IPS-NIHi7 (cell line): ENCODE measurements around the gene TBC1D17.

Source experiments
- DNase-seq: peaks from one replicate; pipeline ENCODE4 v3.0.0; 2012; ENCODE audit warnings: mixed read lengths; ENCODE audit errors: extremely low spot score

Gene TBC1D17

DNA sequence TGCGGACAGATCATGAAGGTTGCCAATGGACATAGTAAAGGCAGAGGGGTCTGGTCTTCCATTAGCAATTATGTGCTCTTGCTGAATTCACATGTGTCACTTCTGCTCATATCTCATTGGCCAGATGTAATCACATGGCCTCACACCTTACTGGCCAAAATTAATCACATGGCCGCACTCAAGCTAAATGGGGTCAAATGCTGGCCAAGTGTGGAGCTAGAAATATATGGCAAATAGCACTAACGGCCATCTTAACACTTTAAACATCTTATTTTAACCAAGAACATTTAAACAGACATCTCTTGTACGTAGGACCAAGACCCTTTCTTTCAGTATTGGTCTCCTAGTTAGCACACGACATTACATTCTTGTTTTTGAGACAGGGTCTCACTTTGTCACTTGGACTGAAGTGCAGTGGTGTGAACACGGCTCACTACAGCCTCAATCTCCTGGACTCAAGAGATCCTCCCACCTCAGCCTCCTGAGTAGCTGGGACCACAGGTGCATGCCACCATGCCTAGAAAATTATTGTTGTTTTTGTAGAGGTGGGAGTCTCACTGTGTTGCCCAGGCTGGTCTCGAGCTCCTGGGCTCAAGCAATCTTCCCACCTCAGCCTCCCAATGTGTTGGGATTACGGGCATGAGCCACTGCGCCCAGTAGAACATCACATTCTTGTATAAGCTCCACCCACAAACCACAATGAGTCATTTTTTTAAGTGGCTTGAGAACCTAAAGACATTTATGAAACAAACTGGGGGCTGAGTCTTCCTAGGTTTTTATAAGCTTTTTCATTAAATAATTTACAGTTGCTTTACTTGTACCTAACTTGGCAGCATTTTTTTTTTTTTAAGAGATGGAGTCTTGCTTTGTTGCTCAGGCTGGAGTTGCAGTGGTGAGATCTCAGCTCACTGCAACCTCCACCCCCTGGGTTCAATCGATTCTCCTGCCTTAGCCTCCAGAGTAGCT lies 29.5 kb upstream of the TBC1D17 start:
- no peak for DNase-seq

DNA sequence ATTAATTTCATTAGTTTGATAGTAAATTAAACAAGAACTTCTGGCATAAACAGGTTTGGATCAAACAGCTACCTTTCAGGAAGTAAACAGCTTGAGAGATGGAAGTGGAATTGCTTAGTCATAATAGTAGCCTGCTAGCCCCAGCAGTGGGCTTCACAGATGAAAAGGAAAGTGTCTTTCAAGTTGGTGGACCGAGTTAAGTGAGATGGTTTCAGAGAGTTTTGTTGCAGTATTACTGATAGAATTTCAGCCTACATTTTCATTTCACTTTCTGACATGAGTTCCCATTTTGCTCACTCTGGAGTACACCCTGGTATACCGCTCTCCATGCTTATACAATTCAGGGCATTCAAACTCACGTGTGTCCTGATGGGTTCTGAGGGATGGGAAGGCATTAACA lies 28.6 kb upstream of the TBC1D17 start:
- DNase-seq, result no peak

DNA sequence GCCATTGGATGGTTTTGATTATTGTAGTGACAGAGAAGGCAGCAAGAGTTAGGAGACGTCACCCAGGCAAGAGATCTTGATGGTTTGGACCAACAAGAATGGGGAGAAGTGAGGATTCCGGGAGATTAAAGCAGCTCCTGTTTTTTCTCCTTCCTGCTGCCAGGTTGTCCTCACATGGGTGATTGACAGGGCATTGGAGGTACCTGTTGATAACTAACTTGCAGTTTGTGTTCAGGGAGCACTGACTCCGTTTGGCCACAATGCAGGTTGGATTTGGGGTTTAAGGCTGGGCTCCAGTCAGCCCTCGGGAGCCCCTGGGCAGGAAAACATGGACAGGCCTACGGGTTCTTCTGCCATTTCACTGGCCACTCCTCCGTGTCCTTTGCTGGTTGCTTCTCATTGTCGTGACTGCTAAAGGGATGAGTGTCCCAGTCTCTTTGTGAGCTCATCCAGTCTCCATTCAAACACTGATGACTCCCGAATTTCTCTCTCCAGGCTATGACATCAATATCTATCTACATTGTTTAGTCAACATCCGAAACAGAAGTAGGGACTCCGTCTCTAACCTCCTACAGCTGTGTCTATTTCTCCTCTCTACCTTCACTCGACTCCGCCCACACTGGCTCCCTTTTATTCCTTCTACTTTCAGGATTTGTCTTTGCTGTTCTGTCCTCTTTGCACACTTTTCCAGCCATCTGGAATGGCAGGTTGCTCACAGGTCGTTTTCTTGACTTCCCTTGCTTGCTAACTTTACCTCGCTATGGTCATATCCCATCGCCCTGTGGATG lies 27.9 kb upstream of the TBC1D17 start:
- no peak for DNase-seq

DNA sequence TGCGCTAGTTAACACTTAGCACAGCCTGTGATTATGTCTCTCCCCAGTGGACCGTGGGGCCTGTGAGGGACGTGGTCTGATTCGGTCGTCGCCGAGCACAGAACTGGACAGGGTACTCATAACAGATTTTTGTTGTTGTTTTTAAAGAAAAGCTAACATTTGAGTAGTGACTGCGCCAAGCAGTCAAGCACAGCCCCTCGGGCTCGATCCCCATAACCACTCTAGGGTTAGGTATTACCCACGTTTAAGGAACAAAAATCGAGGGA lies 27.3 kb upstream of the TBC1D17 start:
- no peak for DNase-seq

DNA sequence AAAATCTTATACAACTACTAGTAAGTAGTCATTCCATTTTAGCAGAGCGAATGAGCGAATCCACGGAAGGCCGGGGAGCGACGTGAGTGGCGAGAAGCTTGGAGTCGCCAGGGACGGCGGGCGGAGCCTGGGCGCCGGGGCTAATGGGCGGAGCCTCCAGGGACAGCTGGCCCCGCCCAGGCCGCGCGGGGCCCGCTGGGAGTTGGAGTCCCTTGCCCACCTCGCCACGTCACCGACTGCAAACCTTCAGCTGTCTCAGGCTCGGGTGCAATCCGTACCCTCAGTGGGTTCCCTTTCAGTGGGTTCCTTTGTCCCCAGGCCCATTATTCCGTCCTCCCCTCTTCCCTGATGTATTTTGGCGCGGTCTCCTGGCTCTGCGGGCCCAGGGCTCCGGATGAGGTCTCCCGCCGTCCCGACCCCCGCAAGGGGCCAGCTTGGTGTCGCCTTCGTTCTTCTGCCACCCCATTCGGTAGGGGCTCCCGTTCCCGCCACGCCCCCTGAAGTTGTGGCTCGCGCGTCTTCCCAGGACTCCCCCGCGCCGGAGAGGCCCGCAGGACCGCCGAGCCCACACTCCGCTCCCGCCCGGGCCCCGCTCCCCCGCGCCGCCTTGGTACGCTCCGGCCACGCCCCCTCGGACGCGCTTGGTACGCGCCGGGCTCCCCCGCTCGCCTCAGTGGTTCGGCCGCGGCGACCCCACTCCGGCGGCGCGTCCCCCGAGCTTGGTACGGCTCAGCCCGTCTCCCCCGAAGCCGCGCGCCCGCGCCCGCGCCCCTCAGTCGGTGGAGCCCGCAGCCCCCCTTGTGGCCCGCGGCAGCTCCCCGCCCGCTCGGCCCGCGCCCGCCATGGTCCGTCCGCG lies 26.8 kb upstream of the TBC1D17 start, which contains the start of gene PTOV1:
PTOV1 (plus strand) TSS at position 673 of the 856 bp plus-strand sequence.
- DNase-seq, result peak; percentile 99

DNA sequence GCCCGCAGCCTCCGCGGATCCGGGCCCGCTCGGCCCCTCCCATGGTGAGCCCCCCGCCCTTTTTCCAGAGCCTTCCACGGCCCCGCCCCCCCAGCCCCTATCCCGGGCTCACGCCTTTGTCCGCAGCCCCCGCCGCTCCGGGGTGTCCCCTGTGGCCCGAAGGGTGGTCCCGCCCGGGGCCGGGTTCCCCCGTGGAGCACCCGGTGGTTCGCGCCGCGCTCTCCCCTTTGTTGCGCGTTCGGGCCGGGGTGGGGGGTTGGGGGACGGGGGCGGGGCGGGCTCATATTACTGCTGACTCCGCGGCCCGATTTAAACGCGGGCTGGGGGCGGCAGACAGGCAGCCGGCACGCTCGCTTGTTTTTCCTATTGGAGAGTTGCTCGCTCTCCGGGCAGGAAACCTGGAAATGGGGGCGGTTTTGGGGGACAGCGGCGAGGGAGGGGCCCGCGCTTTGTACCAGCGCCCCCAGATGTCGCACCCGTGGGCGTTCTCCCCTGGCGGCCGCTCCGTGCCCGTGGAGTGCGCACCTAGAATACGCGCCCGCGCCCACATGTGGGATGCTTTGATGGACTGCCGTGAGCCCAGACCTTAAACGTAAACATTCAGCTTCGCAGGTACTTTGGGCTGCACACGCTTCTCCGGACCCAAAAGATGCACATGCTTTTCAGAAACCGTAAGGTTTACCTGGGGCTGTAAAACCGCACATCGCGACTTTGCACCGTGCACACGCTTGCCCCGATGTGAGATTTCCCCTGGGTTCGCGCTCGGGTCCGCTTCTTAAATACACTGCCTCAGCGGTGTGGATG lies 25.8 kb upstream of the TBC1D17 start:
- DNase-seq, result peak; percentile 77

DNA sequence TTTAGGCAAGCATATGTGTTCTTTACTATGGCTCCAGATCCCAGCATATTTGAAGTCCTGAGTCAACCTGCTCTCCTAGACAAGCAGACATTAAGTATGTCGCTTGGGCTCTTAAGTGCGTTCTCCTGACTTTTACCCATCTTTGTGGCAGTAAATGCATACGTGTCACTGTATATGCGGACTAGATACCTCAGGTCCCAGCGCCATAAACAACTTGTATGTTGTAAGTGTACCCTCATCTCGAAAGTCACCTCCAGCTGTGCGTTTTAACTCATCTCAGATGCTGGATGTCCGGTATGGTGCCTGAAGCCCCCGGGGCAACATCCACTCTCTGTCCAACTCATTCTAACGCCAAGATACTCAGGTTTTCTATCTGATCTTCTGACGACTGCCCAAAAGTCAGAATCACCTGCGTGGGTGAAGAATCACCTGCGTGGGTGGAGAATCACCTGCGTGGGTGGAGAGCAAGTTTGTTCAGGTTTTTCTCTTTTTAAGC lies 24.8 kb upstream of the TBC1D17 start:
- no peak for DNase-seq

DNA sequence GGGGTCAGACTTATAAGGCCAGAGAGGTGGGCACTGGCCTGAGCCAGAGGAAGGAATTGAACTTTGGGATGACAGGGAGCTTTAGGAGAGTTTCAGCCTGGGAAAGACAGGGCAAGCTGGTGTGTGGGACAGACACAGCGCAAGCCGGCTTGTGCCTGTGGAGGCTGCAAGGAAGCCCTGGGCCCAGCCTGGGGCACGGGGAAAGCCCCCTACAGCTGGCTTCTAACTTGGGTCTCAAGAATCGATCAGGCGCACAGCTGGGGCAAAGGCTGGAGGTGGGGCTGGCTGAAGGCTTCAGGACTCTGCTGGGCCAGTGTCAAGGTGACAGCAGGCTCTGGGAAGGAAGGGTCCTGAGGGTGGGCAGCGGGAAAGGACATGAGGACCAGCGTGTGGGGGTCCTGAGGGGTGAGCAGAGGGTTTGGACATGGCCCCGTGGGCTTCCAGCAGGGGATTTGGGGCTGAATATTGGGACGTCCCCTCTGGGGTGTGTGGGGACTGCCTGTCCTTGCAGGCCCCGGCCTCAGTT lies 23.6 kb upstream of the TBC1D17 start:
- DNase-seq, result no peak

DNA sequence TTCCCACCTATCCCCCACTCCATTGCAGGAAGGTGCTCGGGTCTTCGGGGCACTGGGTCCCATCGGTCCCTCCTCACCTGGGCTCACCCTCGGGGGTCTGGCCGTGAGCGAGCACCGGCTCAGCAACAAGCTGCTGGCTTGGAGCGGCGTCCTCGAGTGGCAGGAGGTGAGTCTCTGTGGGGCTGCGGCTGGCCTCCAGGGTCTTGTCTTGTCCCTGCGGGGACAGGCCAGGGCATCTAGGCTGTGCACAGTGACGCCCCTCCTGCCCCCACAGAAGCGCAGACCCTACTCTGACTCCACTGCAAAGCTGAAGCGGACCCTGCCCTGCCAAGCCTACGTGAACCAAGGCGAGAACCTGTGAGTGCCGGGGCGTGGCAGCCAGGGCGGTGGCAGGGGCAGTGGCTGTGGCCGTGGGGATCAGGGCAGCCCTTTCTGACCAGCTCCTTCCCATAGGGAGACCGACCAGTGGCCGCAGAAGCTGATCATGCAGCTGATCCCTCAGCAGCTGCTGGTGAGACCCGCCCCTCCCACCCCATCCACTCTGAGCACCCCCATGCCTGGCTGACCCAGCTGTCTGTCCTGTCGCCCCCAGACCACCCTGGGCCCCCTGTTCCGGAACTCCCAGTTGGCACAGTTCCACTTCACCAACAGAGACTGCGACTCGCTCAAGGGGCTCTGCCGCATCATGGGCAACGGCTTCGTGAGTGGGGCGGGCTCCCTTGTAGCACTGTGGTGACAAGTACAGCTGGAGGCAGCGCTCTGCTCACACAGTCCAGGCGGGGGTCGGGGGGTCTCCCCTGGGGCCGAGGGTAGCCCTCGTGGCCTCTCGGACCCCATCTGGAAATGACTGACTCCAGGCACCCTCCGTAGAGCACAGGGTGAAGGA lies 22.9 kb upstream of the TBC1D17 start:
- DNase-seq, result no peak

DNA sequence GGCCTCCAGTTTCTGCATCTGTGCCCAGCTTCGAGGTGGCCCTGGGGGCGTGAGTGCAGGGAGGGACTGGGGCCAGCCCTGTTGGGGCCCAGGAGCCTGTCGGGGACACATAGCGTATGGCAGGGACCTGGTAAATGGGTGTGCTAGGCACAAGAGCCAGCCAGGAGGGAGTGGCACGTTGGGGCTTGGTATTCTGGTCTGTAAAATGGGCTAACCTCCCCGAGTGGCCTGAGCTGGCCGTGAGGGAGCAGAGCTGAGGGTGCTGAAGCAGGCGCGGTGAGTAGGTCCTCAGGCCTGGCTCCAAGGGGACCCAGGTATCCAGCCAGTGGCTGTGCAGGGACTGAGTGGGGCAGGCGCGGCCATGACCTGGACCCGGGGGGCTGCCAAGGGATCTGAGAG lies 22.2 kb upstream of the TBC1D17 start:
- DNase-seq, result no peak

DNA sequence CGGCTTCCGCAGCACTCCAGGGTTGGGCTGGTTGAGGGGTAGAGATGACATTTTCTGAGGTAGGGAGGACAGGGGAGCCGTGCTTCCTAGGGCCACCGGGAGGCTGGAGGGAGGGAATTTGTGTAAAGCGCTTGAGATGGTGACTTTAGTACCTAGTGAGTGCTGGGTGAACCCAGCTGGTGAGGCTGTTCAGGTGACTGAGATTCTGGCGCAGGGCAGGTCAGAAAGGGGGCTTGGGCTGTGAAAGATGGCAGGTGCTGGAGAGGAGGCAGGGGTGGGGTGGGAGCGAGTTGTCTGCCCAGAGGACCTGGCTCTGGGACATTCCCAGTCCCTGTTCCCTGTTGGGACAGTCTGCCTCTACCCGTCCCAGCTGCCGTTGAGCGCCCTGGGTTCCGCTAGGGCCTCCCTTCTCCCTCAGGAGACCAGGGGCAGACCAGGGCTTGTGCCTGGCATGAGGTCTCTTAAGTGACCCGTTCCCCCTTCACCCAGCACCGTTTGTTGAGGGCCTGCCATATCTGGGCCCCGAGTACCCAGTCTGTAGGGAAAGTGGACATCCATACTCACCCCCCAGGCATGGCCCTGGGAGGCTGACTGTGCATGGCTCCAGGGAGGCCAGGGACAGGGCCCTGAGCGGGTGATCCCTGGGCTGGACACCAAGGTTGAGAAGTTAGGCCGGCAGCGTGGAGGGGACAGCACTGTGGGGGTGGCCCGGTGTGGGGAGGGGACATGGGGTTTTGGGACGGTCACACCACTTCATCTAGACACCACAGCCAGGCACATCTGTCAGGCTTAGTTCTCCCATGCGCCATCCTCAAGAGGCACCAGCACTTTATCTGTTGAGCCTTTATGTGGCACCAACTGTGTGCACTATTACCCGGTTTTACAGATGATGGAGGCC lies 21.6 kb upstream of the TBC1D17 start:
- no peak for DNase-seq

DNA sequence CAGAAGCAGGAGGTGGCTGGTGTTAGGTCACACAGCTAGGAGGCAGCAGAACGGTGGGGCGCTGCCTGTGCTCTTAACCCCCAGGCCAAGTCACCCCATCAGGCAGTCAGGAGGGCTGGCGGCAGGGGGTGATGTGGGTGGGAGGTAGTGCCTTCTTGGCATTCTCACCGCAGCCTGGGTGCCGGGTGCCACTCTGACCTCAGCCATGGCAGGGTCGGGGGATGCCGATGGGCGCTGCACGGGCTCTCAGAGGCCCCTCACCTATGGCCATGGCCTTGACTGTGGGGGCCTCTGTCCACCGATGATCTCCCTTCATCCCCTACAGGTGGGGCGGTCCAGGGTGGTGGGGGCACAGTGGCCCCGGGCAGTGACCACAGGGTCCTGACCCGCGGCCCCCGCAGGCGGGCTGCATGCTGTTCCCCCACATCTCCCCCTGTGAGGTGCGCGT lies 20.9 kb upstream of the TBC1D17 start:
- DNase-seq, result no peak

DNA sequence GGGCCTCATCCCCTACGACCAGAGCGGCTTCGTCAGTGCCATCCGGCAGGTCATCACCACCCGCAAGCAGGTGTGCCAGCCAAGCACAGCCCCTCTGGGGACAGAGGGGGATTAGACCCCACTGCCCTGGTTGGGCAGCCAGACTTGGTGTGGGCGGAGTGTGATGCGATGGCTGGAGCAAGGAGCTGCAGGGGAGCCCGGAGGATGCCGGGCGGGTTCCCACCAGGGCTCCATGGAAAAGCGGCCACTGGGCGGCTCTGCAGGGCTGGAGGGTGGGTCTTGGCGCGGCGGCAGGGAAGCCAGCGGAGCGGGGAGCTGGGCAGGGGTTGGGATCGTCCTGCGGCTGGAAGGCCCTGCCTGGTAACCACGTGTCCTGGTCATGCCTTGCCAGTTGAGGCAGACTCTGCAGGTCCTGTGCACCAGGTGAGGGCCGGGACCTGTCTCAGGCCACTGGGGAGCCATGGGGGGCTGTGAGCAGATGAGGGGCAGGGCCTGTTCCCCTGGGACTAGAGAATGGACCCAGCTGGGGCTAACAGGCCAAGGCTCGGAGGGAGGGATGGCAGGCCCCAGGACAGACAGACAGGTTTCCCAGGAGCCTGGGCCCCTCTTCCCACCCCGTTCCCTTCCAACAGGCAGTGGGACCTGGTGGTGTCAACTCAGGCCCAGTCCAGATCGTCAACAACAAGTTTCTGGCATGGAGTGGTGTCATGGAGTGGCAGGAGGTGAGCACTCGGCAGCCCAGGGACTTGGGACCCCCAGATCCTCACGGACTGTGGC lies 20.3 kb upstream of the TBC1D17 start:
- DNase-seq, result no peak

DNA sequence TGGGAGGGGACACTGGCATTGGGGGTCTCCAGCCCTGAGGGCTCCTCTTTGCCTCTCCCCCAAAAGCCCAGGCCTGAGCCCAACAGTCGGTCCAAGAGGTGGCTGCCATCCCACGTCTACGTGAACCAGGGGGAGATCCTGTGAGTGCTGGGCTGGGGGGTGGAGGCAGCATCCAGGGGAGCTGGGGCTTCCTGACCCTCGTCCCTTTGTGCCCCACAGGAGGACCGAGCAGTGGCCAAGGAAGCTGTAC lies 19.7 kb upstream of the TBC1D17 start:
- DNase-seq, result no peak

DNA sequence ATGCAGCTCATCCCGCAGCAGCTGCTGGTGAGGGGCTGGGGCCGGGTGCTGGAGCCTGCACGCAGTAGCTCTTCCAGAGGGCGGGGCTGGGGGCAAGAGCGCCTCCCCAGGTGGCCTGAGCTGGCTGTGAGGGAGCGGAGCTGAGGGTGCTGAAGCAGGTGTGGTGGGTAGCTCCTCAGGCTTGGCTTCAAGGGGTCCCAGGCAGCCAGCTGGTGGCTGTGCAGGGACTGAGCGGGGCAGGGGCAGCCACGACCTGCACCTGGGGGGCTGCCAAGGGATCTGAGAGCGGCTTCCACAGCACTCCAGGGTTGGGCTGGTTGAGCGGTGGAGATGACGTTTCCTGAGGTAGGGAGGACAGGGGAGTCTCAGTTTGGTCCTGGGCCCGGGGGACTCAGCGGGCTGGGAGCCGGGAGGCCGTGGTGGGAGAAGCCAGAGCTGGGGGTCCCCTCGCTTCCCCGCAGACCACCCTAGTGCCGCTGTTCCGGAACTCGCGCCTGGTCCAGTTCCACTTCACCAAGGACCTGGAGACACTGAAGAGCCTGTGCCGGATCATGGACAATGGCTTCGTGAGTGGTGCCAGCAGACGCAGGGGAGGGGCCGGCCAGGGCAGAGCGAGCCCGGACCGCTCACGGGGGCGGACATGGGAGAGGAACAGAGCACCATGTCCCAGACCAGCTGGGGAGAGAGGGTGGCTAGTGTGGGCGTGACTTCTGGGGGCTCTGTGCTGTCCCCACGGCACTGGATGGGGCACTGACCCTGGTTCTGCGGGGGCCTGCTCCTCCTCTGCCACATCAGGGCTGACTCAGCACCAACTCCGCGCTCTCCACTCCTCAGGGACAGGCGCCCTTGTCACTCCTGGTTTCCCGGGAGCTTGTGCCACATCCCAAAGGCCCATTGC lies 19.2 kb upstream of the TBC1D17 start:
- DNase-seq, result no peak

DNA sequence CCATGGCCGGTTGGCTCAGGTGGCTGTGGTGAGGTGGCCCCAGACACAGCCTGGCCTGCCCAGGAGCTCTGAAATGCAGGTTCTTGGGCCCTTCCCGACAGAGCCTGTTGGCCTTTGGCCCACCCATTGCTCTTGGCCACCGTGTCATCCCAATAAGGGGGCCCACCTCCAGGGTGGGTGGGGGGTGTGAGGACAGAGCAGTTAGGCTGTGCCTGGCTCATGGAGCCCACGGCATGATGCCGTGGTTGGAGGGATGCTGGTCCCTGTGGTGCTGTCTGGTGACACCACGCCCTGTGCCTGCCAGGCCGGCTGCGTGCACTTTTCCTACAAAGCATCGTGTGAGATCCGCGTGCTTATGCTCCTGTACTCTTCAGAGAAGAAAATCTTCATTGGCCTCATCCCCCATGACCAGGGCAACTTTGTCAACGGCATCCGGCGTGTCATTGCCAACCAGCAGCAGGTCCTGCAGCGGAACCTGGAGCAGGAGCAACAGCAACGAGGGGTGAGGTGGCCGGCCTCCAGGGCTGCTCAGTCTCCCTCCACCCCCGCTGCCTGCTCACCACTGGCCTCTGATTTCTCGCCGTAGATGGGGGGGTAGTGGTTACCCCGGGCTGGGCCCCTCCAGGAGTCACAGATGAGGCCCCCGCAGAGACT lies 17.7 kb upstream of the TBC1D17 start:
- DNase-seq, result no peak
